A673 (cell line): ENCODE measurements around the gene NPB. TPM values are rescaled to one million over a fixed set of nuclear protein-coding genes. Genes with fewer than 3 reads are reported as not detected.
A peak's percentile ranks its signal among the peaks of the same experiment; 100 is the strongest.

Source experiments
- BruUV-seq: library from RNA; stranded (reverse); fragments of 400-500 nt; replicated peaks from 2 replicates; lab custom pipeline; 2021; lab: Mats Ljungman, UMichigan
- CTCF ChIA-PET: fragments of 300-600 bp; sonication (Branson Sonifier 250); formaldehyde crosslinking; loops from one replicate; lab custom pipeline; 2022; ENCODE audit warnings: antibody characterized with exemption; lab: Charles Lee
- POLR2A ChIA-PET: fragments of 300-600 bp; sonication (Branson Sonifier 250); formaldehyde crosslinking; loops from one replicate; lab custom pipeline; 2022; ENCODE audit warnings: antibody characterized with exemption; ENCODE audit not compliant: low non-redundant PET; lab: Charles Lee
- DNase-seq: peaks from one replicate; pipeline ENCODE4 v3.0.0-alpha.2; 2015; ENCODE audit warnings: low spot score
- H3K27ac ChIP-seq: fragments of 200-600 bp; sonication (generic); 2 replicates; pipeline ENCODE4 v1.5.1; 2016; ENCODE audit warnings: mixed run types, low read depth, mild to moderate bottlenecking, mixed read lengths, antibody characterized with exemption, low read length; ENCODE audit not compliant: poor library complexity, severe bottlenecking
- H3K27me3 ChIP-seq: fragments of 200-600 bp; sonication (generic); replicated peaks from 2 replicates; pipeline ENCODE4 v1.6.1; 2017; ENCODE audit warnings: mixed run types, low read depth, mild to moderate bottlenecking, mixed read lengths, antibody characterized with exemption, low read length; ENCODE audit not compliant: insufficient read depth, poor library complexity
- H3K36me3 ChIP-seq: fragments of 200-600 bp; sonication (generic); 2 replicates; pipeline ENCODE4 v1.6.1; 2016; ENCODE audit warnings: mixed run types, mild to moderate bottlenecking, mixed read lengths, antibody characterized with exemption, low read length; ENCODE audit not compliant: insufficient read depth, poor library complexity, severe bottlenecking
- H3K4me1 ChIP-seq: fragments of 200-600 bp; sonication (generic); 2 replicates; pipeline ENCODE4 v1.6.1; 2017; ENCODE audit warnings: mixed run types, mild to moderate bottlenecking, mixed read lengths, antibody characterized with exemption, low read length; ENCODE audit not compliant: insufficient read depth, poor library complexity, severe bottlenecking
- H3K4me3 ChIP-seq: fragments of 200-600 bp; sonication (generic); 2 replicates; pipeline ENCODE4 v1.5.1; 2016; ENCODE audit warnings: low read depth, mixed run types, mild to moderate bottlenecking, mixed read lengths, low read length; ENCODE audit not compliant: poor library complexity, severe bottlenecking
- H3K9me3 ChIP-seq: fragments of 200-600 bp; sonication (generic); 2 replicates; pipeline ENCODE4 v1.6.1; 2016; ENCODE audit warnings: mixed run types, low read depth, mild to moderate bottlenecking, mixed read lengths, antibody characterized with exemption, low read length; ENCODE audit not compliant: poor library complexity, severe bottlenecking
- CTCF ChIP-seq: fragments of 300-800, 200-600 bp; sonication (generic); conservative IDR thresholded peaks from 2 replicates; pipeline ENCODE4 v1.5.1; 2017; ENCODE audit warnings: low read depth, mild to moderate bottlenecking, antibody characterized with exemption, low read length, moderate library complexity, mixed read lengths
- EZH2 ChIP-seq: fragments of 200-600 bp; sonication (generic); IDR thresholded peaks from 2 replicates; pipeline ENCODE4 v1.6.1; 2017; ENCODE audit warnings: borderline replicate concordance, low read depth, mild to moderate bottlenecking, mixed read lengths, antibody characterized with exemption, low read length; ENCODE audit not compliant: poor library complexity, severe bottlenecking
- intact Hi-C: fragments of 100-400 bp; cut with micrococcal nuclease; formaldehyde crosslinking; loops from one replicate; pipeline ENCODE4 v1.10.0; 2022; ENCODE audit not compliant: unreplicated experiment
- total RNA-seq: library from RNA; stranded (reverse); gene quantifications from 2 replicates; pipeline ENCODE4 v1.2.3, GENCODE V29; 2021

NPB gene
- total RNA-seq, 1 experiment from 2014 or later: 0.75 TPM

GRCh38 chr17:81895400-81895799 lies 6.6 kb upstream of the NPB start:
- peaks cover 25% of the 10 kb centered on the region for H3K36me3 ChIP-seq
- H3K4me1 ChIP-seq: peaks cover 6% of the 10 kb centered on the region
- no peak overlapping the region for H3K4me3 ChIP-seq
- H3K27me3 ChIP-seq: no peaks in the 10 kb centered on the region
- DNase-seq: no peak
- no TSS peak for BruUV-seq
- intact Hi-C loops: no loop called here
- no peaks in the 10 kb centered on the region for H3K9me3 ChIP-seq
- no peak overlapping the region for H3K27ac ChIP-seq
- no peak for TF ChIP-seq EZH2
- TF ChIP-seq CTCF: no peak
- ChIA-PET POLR2A (no interaction called here), CTCF (no interaction called here)

GRCh38 chr17:81898029-81898866 lies 3.8 kb upstream of the NPB start:
- Histone ChIP-seq H3K9me3 (no peaks in the 10 kb centered on the region), H3K27ac (peak overlapping the region; percentile 51), H3K4me3 (no peak overlapping the region), H3K4me1 (peaks cover 11% of the 10 kb centered on the region), H3K27me3 (no peaks in the 10 kb centered on the region), H3K36me3 (peaks cover 24% of the 10 kb centered on the region)
- intact Hi-C loops: no loop called here
- TF ChIP-seq CTCF (no peak), EZH2 (no peak)
- BruUV-seq: no TSS peak
- DNase-seq: peak; percentile 85
- ChIA-PET CTCF (no interaction called here), POLR2A (no interaction called here)

- TF ChIP-seq EZH2 (no peak), CTCF (no peak)
These were observed 3.2 kb upstream of the NPB start for GRCh38 chr17:81898885-81899284.

More at GRCh38 chr17:81898885-81899284, 3.2 kb upstream of the NPB start:
- peaks cover 24% of the 10 kb centered on the region for H3K36me3 ChIP-seq
- no peaks in the 10 kb centered on the region for H3K9me3 ChIP-seq
- peaks cover 11% of the 10 kb centered on the region for H3K4me1 ChIP-seq
- H3K27me3 ChIP-seq: no peaks in the 10 kb centered on the region
- no peak overlapping the region for H3K4me3 ChIP-seq
- intact Hi-C loops: no loop called here
- no TSS peak for BruUV-seq
- ChIA-PET CTCF (no interaction called here), POLR2A (no interaction called here)
- DNase-seq: no peak
- peak overlapping the region; percentile 51 for H3K27ac ChIP-seq
